HepG2 (cell line): Measurements from ENCODE around the gene C9orf85. TPM values are rescaled to one million over a fixed set of nuclear protein-coding genes. Genes with fewer than 3 reads are reported as not detected.

Source experiments
- AFF4 ChIP-seq: sonication (generic); formaldehyde crosslinking; IDR thresholded peaks from 2 replicates; pipeline ENCODE4 v1.4.0; 2020; ENCODE audit warnings: missing genetic modification reagents
- ATF6 ChIP-seq: sonication (generic); formaldehyde crosslinking; conservative IDR thresholded peaks from 2 replicates; pipeline ENCODE4 v1.4.0; 2020; ENCODE audit warnings: missing genetic modification reagents
- EEA1 ChIP-seq: sonication (generic); formaldehyde crosslinking; IDR thresholded peaks from 2 replicates; pipeline ENCODE4 v1.5.1; 2020; ENCODE audit warnings: mild to moderate bottlenecking, missing genetic modification reagents, borderline replicate concordance
- FOXA1 ChIP-seq, 2 experiments: fragments of 450-650 bp in 1 of 2; sonication (generic) in 1 of 2; formaldehyde crosslinking in 1 of 2; IDR thresholded peaks; 2 replicates each; pipeline versions ENCODE4 v1.4.0 to v1.6.1; 2016 to 2020; ENCODE audit warnings: missing genetic modification reagents in 1 of 2
- KLF11 ChIP-seq: IDR thresholded peaks from 2 replicates; pipeline ENCODE4 v1.6.1; 2016; ENCODE audit warnings: missing compliant biosample characterization
- MAX ChIP-seq: IDR thresholded peaks from 2 replicates; pipeline ENCODE4 v1.6.1; 2012; ENCODE audit warnings: inconsistent platforms
- MXD1 ChIP-seq: sonication (generic); formaldehyde crosslinking; IDR thresholded peaks from 2 replicates; pipeline ENCODE4 v1.4.0; 2020; ENCODE audit warnings: mild to moderate bottlenecking, missing genetic modification reagents
- MXI1 ChIP-seq: IDR thresholded peaks from 3 replicates; pipeline ENCODE4 v1.6.1; 2012; ENCODE audit warnings: low read depth, low read length, inconsistent platforms, borderline replicate concordance
- NCOA2 ChIP-seq: sonication (generic); formaldehyde crosslinking; IDR thresholded peaks from 2 replicates; pipeline ENCODE4 v1.8.0; 2022; ENCODE audit warnings: inconsistent platforms
- PRDM10 ChIP-seq: sonication (generic); formaldehyde crosslinking; IDR thresholded peaks from 2 replicates; pipeline ENCODE4 v1.4.0; 2020; ENCODE audit warnings: low read depth, missing genetic modification reagents
- ZBED4 ChIP-seq: sonication (generic); formaldehyde crosslinking; IDR thresholded peaks from 2 replicates; pipeline ENCODE4 v1.4.0; 2020; ENCODE audit warnings: missing genetic modification reagents, borderline replicate concordance
- ZNF782 ChIP-seq: sonication (generic); formaldehyde crosslinking; IDR thresholded peaks from 2 replicates; pipeline ENCODE4 v1.4.0; 2020; ENCODE audit warnings: missing genetic modification reagents, mild to moderate bottlenecking, borderline replicate concordance
- ZNF792 ChIP-seq: IDR thresholded peaks from 2 replicates; pipeline ENCODE4 v1.6.1; 2016
- polyA plus RNA-seq, 8 experiments: library from polyadenylated mRNA; depleted of rRNA in 3 of 8; stranded (reverse) in 7 of 8; unstranded in 1 of 8; fragments of >200 nt; fragmentation: Illumina TruSeq in 4 of 8; extraction: Trizol in 4 of 8; gene quantifications; 2 replicates each; pipeline versions ENCODE4 v1.2.1 to v1.2.3, GENCODE V29; 2011 to 2016; ENCODE audit warnings: low read depth in 4 of 8, missing spikeins in 1 of 8, mixed read lengths in 1 of 8; ENCODE audit not compliant: insufficient read depth in 1 of 8
- total RNA-seq, 5 experiments: library from RNA; depleted of rRNA; stranded (reverse); fragments of >200 nt; fragmentation: Illumina TruSeq; extraction: Trizol; gene quantifications; 2 replicates each; pipeline ENCODE4 v1.2.3, GENCODE V29; 2016; ENCODE audit warnings: low read depth in 1 of 5

C9orf85 gene
- total and polyA plus RNA-seq, 2 of the 13 experiments (the other 11 are each of a cell fraction or from before 2014, with no cell fraction given) = 9.9 to 13.9 TPM

GRCh38 chr9:71911061-71911907 lies at the start of gene C9orf85, which contains the start of gene ABHD17B (continued):
- TF ChIP-seq ZBED4 (CRISPR knock-in tag) (peak; percentile 18; the same call in 1 of the 2 replicates), KLF11 (CRISPR knock-in tag) (peak; percentile 88), MXI1 (peak; percentile 58; the same call in 1 of the 3 replicates), ZNF782 (no peak), MAX (peak; percentile 98), AFF4 (CRISPR knock-in tag) (peak; percentile 91), FOXA1 (IDR thresholded peaks at IDR 0.05) (no peak), FOXA1 (CRISPR knock-in tag; IDR thresholded peaks at IDR 0.05) (no peak), PRDM10 (CRISPR knock-in tag) (peak; percentile 80), ATF6 (CRISPR knock-in tag) (peak; percentile 34; the same call in 1 of the 2 replicates), ZNF792 (CRISPR knock-in tag) (peak; percentile 82), NCOA2 (CRISPR knock-in tag) (peak; percentile 43), EEA1 (CRISPR knock-in tag) (no peak), MXD1 (CRISPR knock-in tag) (0 out of 2 replicates have a peak, but pooled peaks have one; percentile 32)
